NCI-H1417 treated with DMSO at 0.1 percent for 48 hours (cell line): ENCODE data around the gene TMEM223.
"Not testable (repeated sequence)": the region's sequence is repeated elsewhere in the genome, so short reads cannot be mapped to it uniquely, and the experiment has no call there.

Experiments
- DNase-seq: peaks from one replicate; lab custom pipeline; 2025; lab: John Stamatoyannopoulos, UW

Gene TMEM223

DNA sequence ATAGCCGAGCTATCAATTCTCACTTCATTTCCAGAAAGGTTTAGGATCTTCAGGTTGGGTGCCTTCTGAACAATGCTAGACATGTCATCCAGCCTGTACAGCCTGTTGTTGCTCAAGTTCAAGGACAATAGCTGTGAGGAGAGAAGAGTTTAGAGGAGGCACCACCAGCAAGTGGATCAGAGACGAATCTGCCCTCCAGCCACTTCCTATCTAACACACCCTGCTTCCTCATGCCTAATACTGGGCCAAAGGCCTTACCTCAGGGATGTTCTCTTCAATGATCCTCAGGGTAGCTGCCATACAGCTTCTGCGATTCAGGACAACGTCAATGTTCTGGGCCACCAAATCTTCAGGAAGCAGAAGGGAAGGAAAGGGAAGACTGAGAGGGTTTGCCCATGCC, 9.3 kb upstream of the TMEM223 start:
- no peak for DNase-seq

DNA sequence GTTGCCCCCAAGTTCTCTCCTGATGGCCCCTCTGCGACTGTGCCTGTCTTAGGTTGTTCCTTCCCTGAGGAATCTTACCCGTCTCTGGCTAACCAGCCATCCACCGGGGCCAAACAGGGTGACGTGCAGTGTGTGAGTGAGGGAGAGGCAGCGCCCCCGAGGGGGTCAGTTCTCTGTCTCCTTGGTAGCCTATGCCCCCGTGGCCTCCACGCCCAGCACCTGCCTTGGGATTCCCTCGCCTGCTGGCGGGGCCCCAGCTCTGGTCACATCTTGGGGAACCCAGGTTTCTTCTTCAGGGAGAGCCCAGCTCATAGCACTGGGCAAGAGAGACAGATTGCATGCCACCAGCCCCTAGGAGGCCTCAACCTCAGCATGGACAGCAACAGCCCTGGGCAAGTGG, 7.7 kb upstream of the TMEM223 start:
- no peak for DNase-seq

DNA sequence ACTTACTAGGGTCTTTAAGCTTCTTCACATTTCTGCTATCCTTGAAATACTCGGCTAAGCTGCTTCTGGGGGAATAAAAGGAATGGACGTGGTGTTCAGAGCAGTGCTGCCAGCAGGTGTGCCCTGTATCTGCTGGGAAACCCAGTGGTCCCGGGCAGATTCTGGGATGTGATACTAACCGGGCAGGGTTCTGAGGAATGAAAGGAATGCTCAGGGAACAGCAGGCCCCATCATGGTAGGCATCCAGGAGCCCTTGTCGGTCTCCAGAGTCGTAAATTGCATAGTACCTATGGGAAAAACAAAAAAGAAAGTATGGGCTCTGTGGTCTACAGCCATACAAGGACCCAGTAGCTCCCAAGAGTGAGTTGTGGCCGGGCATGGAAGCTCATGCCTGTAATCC, 4.5 kb upstream of the TMEM223 start:
- no peak for DNase-seq

DNA sequence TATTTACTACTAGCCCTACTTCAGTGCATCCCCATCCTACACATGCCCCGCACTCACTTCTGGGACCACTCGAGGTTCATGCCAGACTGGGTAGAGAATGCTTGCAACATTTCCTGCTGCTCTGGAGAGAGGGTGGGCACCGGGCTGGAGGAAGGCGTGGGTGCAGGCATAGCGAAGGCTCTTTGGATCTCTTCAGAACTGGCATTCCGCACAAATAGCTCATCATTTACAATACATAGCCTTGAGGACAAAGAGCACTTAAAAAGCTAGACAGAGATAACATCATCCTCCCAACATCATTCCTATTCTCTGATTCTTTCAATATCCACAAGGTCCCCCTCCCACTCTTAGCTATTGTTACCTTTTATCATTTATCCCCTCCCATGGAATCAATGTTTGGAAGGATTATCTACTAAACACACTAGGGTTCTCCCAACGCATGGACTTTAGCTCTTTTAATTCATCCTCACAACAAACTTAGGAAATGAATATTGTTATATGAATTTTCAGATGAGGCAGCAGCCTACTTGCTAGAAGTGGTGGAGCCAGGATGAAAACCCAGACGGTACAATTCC, 2.5 kb upstream of the TMEM223 start:
- no peak for DNase-seq

DNA sequence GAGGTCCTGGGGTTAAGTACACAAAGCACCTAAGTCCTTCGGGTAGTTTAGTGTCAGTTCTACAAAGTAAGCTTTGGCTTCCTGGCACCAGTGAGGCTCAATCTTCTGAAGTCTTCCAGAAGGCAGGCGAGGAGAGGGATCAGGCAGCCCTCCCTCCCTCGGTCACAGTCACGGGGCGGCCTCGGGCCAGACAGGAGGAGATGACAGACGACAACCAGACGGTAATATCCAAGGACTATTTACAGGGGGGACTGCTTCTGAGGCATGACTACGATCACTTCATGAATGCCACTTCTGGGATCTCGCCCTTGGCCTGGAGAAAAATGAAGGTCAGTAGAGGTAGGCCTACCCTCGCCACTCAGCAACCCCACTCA, 383 bp upstream of the TMEM223 start:
- DNase-seq: no peak

DNA sequence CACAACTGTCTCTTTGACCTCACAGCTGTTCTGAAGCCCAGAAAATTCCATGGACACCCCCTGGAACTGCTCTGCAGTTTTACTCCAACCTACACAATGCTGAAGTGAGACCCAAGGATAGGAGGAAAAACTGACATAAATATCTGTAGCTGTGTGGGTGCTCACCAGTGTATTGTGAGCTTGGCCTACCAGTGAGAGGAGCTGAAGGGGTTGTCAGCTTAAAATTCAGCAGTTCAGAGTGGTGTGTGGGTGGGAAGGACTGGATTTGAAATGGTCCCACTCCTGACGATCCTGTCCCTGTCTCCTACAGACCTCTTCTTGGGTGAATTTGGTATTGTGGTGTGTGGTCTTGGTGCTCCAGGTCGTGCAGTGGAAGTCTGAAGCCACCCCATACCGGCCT, 2.2 kb downstream of the TMEM223 start:
- no peak for DNase-seq

DNA sequence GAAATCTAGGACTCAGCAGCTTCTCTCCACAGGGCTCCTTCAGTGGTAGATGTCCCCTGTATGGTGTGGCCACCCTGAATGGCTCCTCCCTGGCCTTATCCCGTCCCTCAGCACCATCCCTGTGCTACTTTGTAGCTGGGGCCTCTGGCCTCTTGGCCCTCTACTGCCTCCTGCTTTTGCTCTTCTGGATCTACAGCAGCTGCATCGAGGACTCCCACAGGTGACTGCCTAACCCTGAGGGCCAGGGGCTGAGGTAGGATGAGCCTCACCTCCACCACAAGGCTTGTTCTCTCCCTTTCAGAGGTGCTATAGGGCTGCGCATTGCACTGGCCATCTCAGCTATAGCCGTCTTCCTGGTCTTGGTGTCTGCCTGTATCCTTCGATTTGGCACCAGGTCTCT, 2.8 kb downstream of the TMEM223 start:
- no peak for DNase-seq

DNA sequence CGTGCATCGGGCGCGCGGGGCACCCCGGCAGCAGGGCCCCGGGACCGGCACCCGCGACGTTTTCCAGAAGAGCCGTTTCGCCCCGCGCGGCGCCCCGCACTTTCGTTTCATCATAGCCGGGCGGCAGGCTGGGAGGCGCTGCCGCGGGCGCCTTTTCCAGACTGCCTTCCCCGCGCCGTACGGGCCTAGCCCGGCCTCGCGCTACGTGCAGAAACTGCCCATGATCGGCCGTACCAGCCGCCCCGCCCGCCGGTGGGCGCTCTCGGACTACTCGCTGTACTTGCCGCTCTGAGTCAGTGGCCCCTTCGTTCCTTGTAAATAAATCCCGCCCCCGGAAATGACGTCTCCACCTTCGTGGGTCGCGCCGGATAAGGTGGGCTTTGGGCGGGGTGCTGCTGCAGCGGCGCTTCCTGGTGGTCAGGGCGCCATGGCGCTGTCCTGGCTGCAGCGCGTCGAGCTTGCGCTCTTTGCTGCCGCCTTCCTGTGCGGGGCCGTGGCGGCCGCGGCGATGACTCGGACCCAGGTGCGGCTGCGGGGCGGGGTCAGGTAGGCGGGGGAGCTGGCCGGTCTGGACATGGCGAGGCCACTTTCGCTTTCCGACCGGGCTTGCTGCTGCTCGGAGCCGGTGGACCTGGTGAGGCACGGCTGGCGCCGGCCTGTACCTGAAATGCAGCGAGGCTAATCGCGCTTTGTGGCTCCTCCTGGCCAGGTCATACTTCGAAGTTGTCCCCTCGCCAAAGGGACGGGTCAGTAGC, 4.6 kb downstream of the TMEM223 start, which contains the start of gene TMEM179B:
Gene TMEM179B (plus strand): TSS at position 398 of the 755 bp plus-strand sequence. CDS start 30 bp downstream, at position 428.
- DNase-seq: peak; percentile 86

DNA sequence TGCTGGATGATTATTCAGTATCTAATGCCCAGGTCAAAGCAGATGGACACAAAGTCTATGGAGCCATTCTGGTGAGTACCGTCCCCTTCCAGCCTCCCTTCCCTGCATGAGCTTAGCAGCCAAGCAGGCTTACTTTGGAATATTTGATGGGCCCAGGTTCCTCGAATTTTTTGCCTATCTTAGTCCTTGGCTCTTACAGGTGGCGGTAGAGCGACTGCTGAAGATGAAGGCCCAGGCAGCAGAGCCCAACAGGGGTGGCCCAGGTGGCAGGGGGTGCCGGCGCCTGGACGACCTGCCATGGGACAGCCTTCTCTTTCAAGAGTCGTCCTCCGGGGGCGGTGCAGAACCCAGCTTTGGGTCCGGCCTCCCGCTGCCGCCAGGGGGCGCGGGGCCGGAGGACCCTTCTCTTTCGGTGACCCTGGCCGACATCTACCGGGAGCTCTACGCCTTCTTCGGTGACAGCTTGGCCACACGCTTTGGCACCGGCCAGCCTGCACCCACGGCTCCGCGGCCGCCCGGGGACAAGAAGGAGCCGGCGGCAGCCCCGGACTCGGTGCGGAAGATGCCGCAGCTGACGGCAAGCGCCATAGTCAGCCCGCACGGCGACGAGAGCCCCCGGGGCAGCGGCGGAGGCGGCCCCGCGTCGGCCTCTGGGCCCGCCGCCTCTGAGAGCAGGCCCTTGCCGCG, 5.3 kb downstream of the TMEM223 start:
- peak; percentile 26 for DNase-seq

DNA sequence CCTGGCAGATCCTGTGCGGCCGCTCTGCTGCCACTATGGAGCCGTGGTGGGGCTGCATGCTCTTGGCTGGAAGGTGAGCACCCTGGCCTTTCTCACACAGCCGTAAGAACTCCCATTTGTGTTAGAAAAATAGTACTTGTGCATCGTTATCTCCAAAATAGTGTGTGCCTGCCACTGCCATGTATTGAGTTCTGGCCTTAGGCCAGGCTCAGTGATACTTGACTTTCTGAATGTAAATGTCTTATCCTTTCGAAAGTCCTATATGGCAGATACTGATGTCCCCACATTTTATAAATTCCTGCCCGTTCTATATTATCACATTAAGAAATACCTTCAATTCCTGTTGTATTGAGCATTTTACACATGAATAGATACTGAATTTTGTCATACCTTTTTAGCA, 9.1 kb downstream of the TMEM223 start:
- DNase-seq: no peak

DNA sequence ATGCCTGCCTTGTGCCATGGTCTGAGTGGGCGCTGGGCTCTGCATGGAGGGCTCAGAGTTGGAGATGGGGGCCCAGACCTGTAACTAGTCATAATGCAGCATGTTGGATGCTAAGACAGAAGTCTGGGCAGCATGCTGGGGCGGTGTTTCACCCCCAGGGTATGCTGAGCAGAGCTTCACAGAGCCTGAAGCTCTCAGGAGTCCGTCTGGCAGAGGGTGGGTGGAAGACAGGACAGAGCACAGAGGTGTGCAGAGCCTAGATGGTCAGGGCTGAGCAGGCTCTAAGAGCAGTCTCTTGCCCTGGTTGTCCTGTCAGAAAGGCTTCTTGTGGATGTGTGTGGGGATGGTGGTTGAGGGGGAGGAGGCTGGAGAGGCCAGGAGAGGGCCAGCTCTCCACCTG, 13.4 kb downstream of the TMEM223 start:
- no peak for DNase-seq

DNA sequence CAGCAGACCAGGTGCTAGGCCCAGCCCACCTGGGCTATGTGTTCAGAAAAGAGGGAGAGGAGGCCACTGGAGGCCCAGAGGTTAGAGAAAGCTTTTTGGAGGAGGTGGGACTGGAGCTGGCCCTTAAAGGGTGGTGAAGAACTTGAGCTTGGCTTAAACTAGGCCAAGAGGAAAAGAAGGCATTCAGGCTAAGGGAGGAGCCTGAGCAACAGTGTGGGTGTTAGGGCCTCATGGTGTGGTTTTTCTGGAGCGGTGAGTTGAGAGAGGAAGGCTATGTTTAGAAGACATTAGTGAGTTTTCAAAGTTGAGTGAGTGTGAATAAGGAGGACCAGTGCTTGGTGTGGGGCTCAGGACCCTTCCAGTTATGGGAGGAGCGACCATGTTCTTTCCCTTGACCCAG, 14.4 kb downstream of the TMEM223 start:
- DNase-seq: no peak

DNA sequence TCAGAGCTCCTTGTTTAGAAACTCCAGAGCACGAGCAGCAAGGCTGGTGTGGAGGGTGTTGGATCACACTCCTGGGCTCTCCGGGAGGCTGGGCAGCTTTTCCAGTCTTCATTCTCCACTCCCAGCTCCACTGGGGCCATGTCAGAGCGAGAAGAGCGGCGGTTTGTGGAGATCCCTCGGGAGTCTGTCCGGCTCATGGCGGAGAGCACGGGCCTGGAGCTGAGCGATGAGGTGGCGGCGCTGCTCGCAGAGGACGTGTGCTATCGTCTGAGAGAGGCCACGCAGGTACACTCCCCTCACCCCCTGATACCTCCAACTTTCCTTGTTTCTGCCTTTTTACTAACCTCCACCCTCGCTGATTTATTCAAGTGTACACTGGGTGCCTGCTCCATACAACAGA, 16.2 kb downstream of the TMEM223 start:
- no peak for DNase-seq

DNA sequence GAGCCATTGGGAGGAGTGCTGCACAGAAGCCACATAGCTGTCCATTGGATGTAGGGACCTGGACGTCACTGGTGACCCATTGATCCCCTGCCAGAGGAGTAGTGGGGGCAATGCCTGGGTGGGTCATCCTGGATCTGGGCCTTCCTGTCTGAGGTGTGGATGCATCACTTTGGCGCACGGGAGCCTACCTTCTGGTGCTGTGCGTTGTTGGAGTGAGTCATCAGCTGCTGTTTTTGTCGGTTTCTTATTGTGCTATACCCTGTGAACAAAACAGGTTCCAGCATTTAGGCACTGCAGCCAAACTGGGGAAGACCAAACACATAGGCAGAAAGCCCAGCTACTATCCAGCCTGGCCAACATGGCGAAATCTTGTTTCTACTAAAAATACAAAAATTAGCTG, 17.4 kb downstream of the TMEM223 start:
- no peak for DNase-seq

DNA sequence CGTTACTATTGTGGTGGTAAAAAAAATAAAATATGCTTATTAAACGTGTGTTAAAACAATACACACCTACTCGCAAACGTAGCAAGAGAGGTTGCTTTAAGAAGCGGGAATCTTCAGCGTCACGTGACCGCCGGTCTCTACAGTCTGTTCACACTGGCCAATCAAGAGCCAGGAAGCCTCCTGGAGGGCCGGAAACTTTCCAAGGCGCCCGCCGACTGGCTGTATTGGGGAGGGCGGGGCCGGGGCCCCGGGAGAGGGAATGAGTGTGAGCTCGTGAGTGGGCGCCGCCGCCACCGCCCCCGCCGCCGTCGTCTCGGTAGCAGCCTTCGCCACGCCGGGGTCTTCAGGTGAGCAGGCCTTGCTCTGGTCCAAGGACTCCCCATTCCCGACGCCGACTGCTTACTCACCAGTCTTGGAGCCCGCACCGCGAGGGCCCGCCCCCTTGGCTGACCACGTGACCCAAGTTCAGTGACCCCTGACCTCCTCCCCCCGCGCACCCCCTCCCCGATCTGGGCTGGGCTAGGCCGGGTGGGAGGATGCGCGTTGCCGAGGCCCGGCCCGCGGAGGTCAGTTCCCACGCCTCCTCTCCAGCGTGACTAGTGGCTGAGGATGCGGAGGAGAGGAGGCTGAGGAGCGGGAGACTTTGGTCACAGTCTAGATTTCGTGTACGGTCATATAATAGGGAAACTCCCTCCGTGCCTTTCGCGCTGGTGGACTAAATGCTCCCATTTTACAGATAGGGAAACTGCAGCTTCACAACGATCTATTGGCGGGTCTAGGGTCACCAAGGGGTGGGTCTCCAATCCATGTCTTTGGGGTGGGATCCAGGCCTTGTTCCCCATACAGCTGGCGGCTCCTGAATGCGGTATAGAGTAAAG, 20.4 kb downstream of the TMEM223 start, which contains the start of gene TAF6L:
Gene TAF6L (plus strand): TSS at position 253 of the 878 bp plus-strand sequence. CDS start 4,388 bp downstream, outside the sequence.
- DNase-seq: peak; percentile 92

DNA sequence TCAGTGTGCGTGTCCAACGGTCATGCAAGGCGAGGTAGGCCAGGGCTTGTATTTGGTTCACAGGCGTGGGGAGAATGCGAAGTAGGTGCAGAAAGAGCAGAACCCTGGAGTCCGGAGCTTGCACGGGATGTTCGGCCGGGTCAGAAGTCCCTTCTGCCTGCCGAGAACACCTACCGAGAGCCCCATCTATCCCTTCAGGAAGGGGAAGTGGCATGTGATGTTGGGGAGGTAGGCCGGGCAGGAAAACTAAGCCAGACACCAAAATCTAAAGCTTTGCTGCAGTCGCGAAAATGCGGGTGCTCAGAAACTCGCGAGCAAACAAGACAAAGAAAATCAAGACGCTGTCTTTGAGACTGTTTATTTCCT, 21.0 kb downstream of the TMEM223 start:
- DNase-seq: no peak

DNA sequence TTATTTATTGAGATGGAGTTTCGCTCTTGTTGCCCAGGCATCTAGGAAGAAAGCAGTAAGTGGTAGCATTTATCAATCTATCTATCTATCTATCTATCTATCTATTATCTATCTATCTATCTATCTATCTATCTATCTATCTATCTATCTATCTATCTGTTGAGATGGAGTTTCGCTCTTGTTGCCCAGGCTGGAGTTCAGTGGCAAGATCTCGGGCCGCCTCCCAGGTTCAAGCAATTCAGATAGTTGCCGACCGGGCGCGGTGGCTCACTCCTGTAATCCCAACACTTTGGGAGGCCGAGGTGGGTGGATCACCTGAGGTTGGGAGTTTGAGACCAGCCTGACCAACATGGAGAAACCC, 31.0 kb downstream of the TMEM223 start:
- DNase-seq: not testable (repeated sequence)

DNA sequence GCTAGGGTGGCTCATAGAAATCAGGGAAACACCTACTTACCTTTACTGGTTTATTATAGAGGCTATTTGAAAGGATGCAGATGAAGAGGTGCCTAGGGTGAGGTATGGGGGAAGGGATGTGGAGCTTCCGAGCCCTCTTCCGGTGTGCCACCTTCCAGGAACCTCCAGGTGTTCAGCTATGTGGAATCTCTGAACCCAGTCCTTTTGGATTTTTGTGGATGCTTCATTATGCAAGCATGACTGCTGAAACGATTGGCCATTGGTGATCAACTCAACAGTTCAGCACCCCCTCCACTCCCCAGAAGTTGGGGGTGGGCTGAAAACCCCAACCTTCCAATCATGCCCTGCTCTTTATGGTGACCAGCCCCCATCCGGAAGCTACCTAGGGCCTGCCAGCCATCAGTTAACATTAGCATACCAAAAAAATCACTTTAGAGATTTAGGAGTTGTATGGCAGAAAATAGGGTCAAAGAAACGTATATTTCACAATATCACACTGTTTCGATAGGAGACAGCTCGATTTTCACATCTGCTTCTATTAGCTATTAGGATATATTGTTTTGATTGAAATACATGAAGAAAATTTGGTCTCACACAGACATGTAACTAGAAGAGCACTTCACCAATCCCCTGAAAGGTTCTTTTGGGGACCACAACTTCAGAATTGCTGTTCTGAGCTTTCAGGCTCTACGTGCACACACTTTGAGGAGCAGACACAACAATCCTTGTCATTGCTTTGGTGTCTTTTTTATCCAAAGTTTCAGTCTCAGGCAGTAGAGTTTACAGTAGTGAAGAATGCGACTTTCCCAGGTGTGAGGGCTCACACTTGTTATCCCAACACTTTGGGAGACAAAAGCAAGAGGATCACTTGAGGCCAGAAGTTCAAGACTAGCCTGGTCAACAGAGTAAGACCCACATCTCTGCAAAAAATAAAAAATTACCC, 33.7 kb downstream of the TMEM223 start:
- no peak for DNase-seq

DNA sequence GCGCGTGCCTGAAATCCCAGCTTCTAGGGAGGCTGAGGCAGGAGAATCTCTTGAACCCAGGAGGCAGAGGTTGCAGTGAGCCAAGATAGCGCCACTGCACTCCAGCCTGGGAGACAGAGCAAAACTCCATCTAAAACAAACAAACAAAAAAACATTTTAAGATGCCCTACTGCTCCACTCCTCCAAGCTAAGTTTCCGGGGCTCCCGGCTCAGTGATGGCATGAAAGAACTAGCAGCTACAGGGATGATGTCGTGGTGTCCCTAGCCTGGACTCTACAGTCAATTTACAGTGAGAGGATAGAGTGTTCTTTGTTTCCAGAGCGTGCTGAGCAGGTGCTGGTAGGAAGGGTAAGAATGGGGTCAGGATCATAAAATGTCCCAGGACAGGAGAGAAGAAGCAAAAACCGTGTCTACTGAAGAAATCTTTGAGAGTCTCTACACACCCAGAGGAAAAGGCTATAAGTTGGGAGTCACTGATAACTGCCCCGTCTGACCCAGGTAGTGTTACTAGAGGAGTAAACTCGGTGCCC, 36.7 kb downstream of the TMEM223 start:
- DNase-seq: no peak

DNA sequence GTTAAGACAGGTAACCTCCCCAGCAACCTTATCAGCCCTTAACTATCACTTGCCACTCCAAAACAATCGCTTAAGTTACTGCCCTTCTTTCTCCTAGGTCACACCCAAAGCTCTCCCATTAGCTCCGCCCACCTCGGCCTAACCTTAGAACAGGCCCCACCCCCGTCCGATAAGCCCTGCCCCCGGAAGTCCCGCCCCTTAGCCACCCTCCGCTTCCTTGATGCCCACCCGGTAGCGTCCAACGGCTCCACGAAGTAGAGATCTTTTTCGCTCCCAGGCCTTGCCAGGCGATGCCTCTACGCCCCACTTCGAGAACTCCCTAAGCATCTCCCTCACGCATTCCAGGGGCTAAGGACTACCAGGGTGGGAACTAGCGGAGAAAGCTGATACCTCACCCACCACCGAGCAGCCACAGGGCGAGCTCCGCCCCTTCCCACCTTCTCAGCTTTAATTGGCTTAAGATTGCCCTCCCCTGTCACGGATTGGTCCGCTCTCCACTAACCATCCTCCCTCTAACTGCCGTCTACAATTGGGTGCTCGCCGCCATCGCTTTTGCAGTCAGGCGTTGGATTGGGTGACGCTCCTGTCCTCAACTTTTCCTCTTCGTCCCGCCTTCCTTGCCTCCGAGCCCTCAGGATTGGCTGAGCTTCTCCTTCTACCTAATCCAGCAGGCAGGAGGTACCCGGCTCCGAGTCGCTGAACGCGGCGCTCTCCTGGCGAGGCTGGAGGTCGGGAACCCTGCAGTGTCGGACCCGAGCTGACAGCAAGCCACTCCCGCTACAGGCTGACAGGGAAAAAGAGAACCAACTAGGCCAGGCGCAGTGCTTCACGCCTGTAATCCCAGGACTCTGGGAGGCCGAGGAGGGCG, 37.8 kb downstream of the TMEM223 start, which contains the start of gene ZBTB3:
Gene ZBTB3 (minus strand): TSS at position 425 of the 868 bp plus-strand sequence. CDS start 496 bp downstream, outside the sequence.
- DNase-seq: peak; percentile 100
